Stimulated activated CD4-positive, alpha-beta T cell treated with anti-CD3 and anti-CD28 coated beads, Interleukin-12 subunit alpha, Interleukin-12 subunit beta, amount 100 ng/mL, for 48 hours (primary cell): Measurements from ENCODE around the gene PTGER2.

ENCODE experiments used
- DNase-seq, 3 donors: peaks; one replicate each; pipeline ENCODE4 v3.0.0-alpha.2; 2020; ENCODE audit warnings: low read depth in 2 of 3, low spot score in 1 of 3

Gene PTGER2, protein sequence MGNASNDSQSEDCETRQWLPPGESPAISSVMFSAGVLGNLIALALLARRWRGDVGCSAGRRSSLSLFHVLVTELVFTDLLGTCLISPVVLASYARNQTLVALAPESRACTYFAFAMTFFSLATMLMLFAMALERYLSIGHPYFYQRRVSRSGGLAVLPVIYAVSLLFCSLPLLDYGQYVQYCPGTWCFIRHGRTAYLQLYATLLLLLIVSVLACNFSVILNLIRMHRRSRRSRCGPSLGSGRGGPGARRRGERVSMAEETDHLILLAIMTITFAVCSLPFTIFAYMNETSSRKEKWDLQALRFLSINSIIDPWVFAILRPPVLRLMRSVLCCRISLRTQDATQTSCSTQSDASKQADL

DNA sequence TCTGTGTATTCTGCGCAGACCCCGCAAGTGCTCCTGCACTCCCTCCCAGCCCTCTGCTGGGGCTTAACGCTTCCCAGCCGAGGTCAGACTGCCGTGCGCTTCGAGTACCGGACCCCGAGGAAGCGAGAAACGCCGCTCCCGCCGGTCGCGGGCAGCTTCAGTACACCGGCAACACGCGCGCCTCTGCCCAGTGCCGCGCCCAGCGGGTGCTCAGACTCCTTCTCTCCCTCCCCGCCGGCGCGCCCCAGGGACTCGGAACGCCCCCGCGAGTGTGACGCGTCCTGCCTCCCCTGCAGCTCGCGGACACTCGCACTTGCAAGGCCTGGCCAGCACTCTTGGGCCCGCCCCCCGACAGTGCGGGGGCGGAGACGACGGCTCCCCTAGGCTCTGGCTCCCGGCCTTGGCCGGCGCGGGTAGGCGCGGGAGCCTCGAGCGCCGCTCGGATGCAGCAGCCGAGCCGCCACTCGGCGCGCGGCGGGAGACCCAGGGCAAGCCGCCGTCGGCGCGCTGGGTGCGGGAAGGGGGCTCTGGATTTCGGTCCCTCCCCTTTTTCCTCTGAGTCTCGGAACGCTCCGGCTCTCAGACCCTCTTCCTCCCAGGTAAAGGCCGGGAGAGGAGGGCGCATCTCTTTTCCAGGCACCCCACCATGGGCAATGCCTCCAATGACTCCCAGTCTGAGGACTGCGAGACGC, at the start of gene PTGER2:
TSS of gene PTGER2 (plus strand) at position 410 of the 692 bp plus-strand sequence. CDS start at position 647, 237 bp downstream.
- DNase-seq, result peak; percentile 43 to 78 (median 52)

DNA sequence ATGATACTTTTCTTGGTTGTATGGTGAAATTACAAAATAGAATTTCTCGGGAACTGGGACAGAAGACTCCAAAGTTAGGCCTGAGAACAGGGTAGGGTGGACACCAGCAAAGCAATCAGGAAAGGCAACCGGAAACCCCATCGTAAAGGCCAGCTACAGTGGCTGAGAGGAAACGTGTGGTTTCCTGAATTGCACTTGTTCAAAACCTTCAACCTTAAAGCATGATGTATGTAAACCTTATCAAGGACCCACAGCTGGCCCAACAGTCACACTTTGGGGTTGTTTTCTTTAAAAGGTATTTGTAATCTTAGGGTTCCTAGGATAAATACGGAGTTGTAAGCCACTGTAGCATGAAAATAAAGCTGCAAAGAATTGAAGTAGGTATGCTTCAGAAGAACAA, 48.9 kb upstream of the PTGER2 start:
- DNase-seq, result no peak

DNA sequence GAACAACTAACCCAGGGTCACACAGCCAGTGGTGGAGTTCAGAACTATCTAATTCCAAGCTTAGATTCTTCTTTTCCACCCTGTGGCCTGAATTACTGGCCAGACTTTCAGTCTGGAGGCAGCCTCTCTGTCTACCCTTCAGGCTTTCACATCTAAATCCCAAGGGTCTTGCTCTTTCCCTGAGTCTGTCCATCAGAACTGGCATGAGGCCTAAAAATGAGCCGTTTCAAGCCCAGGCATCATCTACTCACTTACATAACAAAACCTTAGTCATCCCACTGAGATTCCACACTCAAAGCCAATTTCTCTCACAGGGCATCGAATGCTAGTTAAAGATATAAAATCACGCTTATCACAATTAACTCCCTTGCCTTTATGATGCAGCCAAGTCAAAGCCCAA, 47.9 kb upstream of the PTGER2 start:
- DNase-seq, result no peak

DNA sequence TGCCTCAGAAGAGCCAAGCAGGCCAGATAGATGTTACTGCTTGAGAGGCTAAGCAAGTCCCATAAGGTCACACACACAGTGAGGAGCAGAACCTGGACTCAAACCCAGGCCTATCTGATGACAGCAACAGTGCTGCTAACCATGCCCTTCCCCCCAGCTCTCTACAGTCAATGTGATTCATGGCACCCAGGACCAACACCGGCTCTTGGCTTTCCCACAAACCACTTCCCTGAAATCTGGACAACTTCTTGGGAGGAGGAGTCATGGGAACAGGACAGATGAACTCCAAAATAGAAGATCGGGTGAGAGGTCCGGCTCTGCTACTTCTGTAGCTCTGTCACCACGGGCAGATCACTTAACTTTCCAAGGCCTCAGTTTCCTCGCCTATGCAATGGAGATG, 47.3 kb upstream of the PTGER2 start:
- DNase-seq, result no peak

DNA sequence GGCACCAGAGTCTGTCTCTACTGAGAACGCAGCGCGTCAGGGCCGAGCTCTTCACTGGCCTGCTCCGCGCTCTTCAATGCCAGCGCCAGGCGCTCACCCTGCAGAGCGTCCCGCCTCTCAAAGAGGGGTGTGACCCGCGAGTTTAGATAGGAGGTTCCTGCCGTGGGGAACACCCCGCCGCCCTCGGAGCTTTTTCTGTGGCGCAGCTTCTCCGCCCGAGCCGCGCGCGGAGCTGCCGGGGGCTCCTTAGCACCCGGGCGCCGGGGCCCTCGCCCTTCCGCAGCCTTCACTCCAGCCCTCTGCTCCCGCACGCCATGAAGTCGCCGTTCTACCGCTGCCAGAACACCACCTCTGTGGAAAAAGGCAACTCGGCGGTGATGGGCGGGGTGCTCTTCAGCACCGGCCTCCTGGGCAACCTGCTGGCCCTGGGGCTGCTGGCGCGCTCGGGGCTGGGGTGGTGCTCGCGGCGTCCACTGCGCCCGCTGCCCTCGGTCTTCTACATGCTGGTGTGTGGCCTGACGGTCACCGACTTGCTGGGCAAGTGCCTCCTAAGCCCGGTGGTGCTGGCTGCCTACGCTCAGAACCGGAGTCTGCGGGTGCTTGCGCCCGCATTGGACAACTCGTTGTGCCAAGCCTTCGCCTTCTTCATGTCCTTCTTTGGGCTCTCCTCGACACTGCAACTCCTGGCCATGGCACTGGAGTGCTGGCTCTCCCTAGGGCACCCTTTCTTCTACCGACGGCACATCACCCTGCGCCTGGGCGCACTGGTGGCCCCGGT, 46.4 kb upstream of the PTGER2 start, which contains the start of gene PTGDR:
TSS of gene PTGDR (plus strand) at position 198 of the 778 bp plus-strand sequence. CDS start at position 315, 117 bp downstream.
- DNase-seq, result no peak

DNA sequence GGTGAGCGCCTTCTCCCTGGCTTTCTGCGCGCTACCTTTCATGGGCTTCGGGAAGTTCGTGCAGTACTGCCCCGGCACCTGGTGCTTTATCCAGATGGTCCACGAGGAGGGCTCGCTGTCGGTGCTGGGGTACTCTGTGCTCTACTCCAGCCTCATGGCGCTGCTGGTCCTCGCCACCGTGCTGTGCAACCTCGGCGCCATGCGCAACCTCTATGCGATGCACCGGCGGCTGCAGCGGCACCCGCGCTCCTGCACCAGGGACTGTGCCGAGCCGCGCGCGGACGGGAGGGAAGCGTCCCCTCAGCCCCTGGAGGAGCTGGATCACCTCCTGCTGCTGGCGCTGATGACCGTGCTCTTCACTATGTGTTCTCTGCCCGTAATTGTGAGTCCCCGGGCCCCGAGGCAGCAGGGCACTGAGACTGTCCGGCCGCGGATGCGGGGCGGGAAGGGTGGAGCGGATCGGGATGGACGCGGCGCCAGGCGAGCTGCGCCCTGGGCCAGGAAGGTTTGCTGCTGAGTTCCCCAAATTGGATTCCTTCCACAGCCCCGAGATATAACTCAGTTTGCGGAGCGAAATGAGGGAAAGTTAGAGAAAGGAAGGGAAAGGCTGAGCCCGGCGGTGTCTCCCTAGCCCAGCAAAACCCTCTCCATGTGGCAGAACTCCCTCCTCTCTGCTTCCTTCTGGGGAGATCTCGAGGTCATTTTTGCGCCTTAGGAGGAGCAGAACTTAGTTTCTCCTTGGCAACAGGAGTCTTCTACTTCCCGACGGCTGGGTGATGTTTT, 45.6 kb upstream of the PTGER2 start:
- DNase-seq, result no peak

DNA sequence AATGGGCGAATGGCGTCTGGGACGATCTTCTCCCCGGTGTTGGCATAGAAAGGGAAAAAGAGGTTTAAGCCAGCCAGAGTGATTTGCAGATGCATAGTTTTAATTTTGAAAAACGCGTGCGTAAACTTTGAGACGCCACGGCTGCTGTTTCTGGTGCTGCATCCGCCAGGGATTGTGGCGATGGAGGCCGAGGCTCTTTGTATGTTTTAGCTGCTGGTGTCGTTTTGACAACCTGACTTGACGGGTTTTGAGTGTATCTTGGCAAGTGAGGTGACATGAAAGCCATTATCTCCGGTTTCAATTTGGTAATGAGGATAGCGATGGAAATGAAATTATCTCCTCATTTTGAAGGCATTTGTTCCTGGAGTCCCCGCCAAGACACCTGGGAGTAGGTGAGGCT, 45.0 kb upstream of the PTGER2 start:
- DNase-seq, result no peak

DNA sequence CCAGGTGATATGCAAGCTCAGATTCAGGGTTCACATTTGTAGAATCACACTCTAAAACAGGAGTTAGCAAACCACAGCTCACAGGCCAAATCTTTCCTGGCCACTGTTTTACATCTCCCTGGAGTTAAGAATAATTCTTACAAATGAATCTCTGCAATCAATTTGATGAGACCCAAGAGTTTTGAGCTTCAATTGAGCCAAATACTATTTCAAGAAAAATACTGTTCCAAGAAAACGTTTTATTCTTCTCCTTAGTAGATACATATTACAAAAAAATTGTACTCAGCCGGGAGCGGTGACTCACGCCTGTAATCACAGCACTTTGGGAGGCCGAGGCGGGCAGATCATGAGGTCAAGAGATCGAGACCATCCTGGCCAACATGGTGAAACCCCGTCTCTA, 44.1 kb upstream of the PTGER2 start:
- no peak for DNase-seq

DNA sequence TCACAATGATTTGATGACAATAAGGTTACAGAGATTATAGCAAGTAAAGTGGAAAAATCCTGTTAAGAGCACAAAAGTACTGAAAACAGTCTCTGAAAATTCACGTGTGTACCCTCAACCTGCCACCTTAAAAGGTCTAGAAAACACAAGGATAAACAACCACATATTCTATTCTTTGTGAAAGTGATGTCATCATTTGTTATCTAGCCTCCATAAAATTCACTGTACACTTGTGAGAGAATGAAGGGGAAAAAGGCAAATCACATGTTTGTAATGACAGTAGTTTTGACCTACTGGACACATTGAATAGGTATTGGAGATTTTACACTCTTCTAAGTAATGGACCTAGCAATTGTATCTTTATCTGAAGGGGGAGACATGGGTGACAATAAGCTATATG, 42.6 kb upstream of the PTGER2 start:
- DNase-seq, result no peak

DNA sequence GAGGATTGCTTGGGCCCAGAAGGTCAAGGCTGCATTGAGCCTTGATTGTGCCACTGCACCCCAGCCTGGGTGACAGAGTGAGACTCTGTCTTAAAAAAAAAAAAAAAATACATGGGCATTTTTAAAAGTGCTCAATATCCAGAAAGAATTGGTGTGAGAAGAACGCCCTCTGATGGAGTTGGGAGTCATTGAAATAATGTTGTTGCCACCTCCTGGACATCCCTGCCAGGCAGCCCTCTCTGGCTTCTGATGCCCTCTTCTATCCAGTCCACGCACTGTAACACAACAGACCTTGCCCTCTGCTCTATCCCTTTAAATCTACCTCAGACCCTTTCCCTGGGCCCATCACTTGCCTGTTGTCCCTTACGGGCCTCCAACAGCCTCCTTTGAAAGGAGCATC, 41.7 kb upstream of the PTGER2 start:
- no peak for DNase-seq

DNA sequence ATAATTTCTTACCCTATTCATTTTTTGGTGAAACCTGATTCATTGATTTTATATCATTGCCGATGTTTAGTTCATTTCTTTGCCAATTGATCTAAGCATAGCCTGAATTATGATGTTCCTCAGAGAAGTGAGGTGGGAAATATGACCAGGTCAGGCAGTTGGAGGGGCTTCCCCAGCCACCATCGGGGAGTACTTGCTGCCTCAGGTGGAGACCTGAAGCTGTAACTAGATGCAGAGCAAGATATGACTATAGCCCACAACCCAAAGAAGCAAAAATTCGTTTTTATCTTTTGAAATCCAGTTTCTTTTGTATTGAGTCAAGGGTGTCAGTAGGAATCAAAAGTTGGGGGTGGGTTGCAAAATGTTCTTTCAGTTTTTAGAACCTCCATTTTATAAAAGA, 38.7 kb upstream of the PTGER2 start:
- no peak for DNase-seq

DNA sequence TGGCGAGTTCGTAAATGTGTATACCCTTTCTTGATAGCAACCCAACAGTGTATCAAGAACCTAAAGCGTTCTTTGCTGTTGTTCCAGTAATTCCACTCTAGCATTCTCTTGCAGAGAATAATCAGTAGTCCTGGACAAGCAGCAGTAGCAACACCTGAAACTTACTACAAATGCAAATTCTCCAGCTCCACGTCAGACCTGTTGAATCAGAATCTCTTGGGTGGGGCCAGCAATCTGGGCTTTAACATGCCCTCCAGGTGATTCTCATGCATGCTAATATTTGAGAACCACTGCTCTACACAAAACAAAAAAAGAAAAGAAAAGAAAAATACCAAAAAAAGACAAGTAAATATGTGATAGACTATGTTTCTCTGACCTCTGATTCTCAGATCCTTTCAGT, 36.6 kb upstream of the PTGER2 start:
- DNase-seq, result no peak

DNA sequence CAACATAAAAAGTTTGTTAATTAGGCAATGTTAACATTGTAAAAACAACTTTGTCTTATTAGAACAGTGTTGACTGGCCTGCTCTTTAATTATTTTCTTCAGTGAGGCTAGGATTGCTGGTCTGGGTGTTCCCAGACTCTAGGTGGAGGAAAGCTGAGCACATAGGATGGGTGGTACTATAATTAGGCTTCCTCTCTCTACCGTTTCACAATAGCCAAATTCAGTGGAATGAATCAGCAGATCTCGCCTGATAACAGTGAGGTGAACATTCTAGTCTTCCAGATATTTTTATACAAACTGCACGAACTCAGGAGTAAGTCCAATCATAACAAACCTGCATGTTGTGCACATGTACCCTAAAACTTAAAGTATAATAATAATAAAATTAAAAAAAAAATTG, 34.7 kb upstream of the PTGER2 start:
- DNase-seq, result no peak

DNA sequence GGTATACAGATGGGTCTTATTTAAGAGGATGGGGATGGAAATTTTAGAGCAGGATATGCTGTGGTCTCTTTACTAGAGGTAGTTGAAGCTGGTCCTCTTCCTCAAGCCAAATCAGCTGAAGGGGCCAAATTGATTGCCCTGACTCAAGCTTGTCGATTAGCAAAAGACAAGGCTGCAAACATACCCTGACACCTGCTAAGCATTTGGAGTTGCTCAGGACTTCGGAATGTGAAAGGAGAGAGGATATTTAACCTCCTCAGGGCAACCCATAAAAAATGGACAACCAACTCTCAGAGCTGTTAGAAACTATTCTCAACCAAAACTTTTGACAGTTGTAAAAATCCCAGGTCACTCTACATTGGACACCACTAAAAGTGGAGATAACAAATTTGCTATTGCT, 31.0 kb upstream of the PTGER2 start:
- DNase-seq, result no peak

DNA sequence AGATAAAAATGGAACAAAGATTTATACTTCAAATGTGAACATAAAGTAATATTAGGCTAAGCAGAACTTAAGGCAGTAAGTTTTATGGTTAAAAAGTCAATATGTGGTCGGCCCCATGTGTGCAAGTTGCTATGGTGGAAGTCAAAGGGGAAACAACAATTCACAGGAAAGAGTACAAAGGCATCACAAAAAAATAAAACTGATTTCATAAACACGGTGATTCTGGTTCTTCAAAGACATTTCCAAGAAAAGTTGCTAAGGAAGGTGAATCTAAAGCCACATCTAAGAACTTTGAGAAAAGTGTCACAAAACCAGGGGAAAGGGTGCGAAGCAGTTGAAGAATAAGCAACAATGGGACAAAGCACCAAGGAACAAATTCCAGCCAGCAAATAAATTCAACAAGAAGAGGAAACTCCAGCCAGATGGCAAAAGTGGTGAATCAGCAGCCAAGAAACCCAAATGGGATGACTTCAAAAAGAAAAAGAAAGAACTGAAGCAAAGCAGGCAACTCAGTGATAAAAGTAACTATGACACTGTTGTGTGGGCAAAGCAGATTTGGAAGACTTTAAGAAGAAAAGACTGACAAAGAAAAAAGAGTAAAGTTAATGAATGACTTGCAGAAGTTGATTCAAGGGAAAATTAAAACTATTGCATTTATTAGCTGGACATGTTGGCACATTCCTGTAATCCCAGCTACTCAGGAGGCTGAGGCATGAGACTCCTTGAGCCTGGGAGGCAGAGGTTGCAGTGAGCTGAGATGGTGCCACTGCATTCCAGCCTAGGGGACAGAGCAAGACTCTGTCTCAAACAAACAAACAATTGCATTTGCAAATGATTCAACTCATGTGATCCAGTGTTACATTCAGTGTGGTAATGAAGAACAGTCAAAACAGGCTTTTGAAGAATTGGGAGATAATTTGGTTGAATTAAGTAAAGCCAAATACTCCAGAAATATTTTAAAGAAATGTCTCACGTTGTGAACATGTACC, 27.2 kb upstream of the PTGER2 start:
- no peak for DNase-seq

DNA sequence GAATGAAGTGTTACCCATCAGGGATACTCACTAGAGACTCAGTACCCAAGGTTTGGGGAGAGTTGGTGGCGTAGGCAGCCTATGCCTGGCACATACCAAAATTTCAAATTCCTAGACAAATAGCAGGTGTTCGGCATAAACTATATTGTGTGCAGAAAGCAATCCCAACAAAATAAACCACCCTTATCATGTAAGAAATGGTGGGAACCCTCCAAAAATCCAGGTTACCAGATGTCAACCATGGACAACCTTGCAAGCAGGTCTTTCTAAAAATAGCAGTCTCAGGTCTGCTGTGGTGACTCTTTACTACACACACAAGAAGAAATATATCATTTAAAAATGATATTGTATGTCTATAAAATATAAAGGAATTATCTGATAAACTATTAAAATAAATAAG, 17.7 kb upstream of the PTGER2 start:
- DNase-seq, result no peak

DNA sequence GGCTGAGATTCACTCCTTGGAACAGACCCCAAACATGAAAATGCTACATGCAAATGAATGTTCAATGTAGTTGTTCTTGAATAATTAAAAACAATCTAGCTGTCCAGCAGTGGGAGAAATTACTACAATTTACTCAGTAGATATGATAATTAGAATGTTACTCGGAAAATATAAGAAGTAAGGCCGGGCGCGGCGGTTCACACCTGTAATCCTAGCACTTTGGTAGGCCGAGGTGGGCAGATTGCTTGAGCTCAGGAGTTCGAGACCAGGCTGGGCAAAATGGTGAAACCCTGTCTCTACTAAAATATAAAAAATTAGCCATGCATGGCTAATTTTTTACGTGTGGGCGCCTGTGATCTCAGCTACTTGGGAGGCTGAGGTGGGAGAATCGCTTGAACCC, 15.3 kb upstream of the PTGER2 start:
- DNase-seq, result no peak

DNA sequence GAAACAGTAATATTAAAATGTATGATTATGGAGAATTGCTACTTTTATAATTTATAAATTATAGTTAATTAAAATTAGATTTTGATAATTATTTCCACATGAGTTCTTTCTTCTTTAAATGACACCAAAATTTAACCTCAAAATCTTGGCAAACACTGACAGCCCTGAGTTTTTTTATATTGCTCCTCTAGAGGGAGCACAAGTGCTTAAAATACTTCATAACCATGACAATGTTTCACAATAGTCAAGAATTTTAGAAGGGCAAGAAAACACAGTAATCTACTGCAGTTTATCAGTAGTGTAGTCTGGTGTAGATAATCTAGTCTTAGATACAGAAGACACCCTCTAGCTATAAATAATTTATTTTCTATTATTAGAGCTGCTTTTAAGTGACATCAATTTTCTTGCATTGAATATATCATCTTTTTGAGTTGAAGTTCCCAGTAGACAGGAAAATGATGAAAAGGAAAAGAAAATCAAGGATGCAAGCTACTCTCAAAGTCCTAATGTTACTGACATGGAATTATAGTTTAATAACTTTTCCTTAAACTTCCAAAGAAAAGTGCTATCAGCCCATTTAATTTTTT, 14.3 kb upstream of the PTGER2 start:
- DNase-seq, result no peak

DNA sequence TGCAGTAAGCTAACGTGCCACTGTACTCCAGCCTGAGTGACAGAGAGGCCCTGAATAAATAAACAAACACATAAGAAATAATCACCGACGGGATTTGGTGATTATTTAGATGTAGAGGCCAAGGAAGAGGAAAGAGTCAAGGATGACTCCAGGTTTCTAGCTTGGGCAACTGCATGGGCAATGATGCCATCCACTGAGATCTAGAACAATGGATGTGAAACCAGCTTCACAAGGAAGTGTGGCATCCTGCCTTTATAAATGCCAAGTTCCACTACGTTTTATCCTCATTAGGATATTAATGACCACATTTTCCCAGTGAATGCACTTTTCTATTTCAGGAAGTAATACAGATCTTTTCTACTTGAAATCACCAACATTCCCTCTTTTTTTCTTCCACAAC, 10.9 kb upstream of the PTGER2 start:
- DNase-seq, result no peak
